SK-N-SH (cell line): ENCODE results near the gene CLDN5. TPM values are rescaled to one million over a fixed set of nuclear protein-coding genes. Genes with fewer than 3 reads are reported as not detected.

Experiments
- CTCF ChIA-PET: fragments of 300-600, 350-600 bp; formaldehyde crosslinking; extraction: SDS; loops from one replicate; lab custom pipeline; 2021; lab: Yijun Ruan, JAX
- POLR2A ChIA-PET: fragments of 350-600 bp; sonication (Branson Sonifier 250); formaldehyde crosslinking; extraction: SDS; loops from one replicate; lab custom pipeline; 2020; ENCODE audit warnings: antibody characterized with exemption, inconsistent platforms; lab: Yijun Ruan, JAX
- DNase-seq: peaks from one replicate; pipeline ENCODE4 v3.0.0; 2012
- H2AFZ ChIP-seq: fragments of 200-600 bp; sonication (generic); 2 replicates; pipeline ENCODE4 v1.8.1; 2016; ENCODE audit warnings: antibody characterized with exemption, mild to moderate bottlenecking, low read depth
- H3F3A ChIP-seq: fragments of 200-600 bp; sonication (generic); replicated peaks from 2 replicates; pipeline ENCODE3; 2016; ENCODE audit warnings: antibody characterized with exemption, mild to moderate bottlenecking; ENCODE audit not compliant: insufficient read depth
- H3K27ac ChIP-seq, 2 experiments: fragments of 200-500 bp in 1 of 2; fragments of 200-600 bp in 1 of 2; sonication (Bioruptor generic) in 1 of 2; sonication (generic), shearing (Covaris generic) in 1 of 2; 2 replicates each; pipeline versions ENCODE4 v1.5.1 to v1.6.1; 2014 to 2016; ENCODE audit warnings: low read depth in 2 of 2, inconsistent platforms in 1 of 2, low read length in 1 of 2, mild to moderate bottlenecking in 1 of 2, mixed read lengths in 1 of 2
- H3K27me3 ChIP-seq: fragments of 200-600 bp; sonication (generic), shearing (Covaris generic); 2 replicates; pipeline ENCODE4 v1.6.1; 2016; ENCODE audit warnings: mixed run types; ENCODE audit not compliant: insufficient read depth
- H3K36me3 ChIP-seq, 2 experiments: fragments of 200-500 bp in 1 of 2; fragments of 200-600 bp in 1 of 2; sonication (Bioruptor generic) in 1 of 2; sonication (generic) in 1 of 2; replicated peaks in 1 of 2; 2 replicates each; pipeline versions ENCODE3 to v1.5.1; 2014 to 2016; ENCODE audit warnings: low read length in 1 of 2, mild to moderate bottlenecking in 1 of 2; ENCODE audit not compliant: insufficient read depth in 2 of 2, control insufficient read depth in 1 of 2
- H3K4me1 ChIP-seq, 2 experiments: fragments of 200-500 bp in 1 of 2; fragments of 200-600 bp in 1 of 2; sonication (Bioruptor generic) in 1 of 2; sonication (generic), shearing (Covaris generic) in 1 of 2; 2 replicates each; pipeline versions ENCODE4 v1.5.1 to v1.6.1; 2014 to 2016; ENCODE audit warnings: low read depth in 1 of 2, low read length in 1 of 2, mixed run types in 1 of 2; ENCODE audit not compliant: insufficient read depth in 2 of 2, control insufficient read depth in 1 of 2
- H3K4me2 ChIP-seq: fragments of 200-600 bp; sonication (generic), shearing (Covaris generic); 2 replicates; pipeline ENCODE4 v1.6.1; 2017; ENCODE audit warnings: mixed run types
- H3K4me3 ChIP-seq, 2 experiments: fragments of 200-500 bp in 1 of 2; fragments of 200-600 bp in 1 of 2; sonication (Bioruptor generic) in 1 of 2; sonication (generic), shearing (Covaris generic) in 1 of 2; 2 replicates each; pipeline versions ENCODE4 v1.5.1 to v1.8.1; 2014 to 2016; ENCODE audit warnings: low read depth in 2 of 2, inconsistent platforms in 1 of 2, low read length in 1 of 2, mild to moderate bottlenecking in 1 of 2, mixed read lengths in 1 of 2, moderate library complexity in 1 of 2
- H3K79me2 ChIP-seq: fragments of 200-600 bp; sonication (generic); 2 replicates; pipeline ENCODE4 v1.8.1; 2017; ENCODE audit warnings: mild to moderate bottlenecking; ENCODE audit not compliant: insufficient read depth
- H3K9ac ChIP-seq: fragments of 200-600 bp; sonication (generic); 2 replicates; pipeline ENCODE4 v1.6.1; 2017; ENCODE audit warnings: mixed run types
- H3K9me2 ChIP-seq: fragments of 200-600 bp; sonication (generic); 2 replicates; pipeline ENCODE4 v1.6.1; 2017; ENCODE audit warnings: mixed run types
- H3K9me3 ChIP-seq: fragments of 200-600 bp; sonication (generic); 2 replicates; pipeline ENCODE4 v1.6.1; 2017; ENCODE audit warnings: mixed run types, mild to moderate bottlenecking, moderate library complexity
- H4K20me1 ChIP-seq: fragments of 200-600 bp; sonication (generic); 2 replicates; pipeline ENCODE4 v1.6.1; 2017; ENCODE audit warnings: mild to moderate bottlenecking, mixed run types; ENCODE audit not compliant: insufficient read depth
- CHD2 ChIP-seq: fragments of 150-350 bp; IDR thresholded peaks from 2 replicates; pipeline ENCODE4 v1.6.1; 2018; ENCODE audit warnings: low read length; ENCODE audit not compliant: partially characterized antibody
- EZH2phosphoT487 ChIP-seq: fragments of 200-600 bp; sonication (generic); IDR thresholded peaks from 2 replicates; pipeline ENCODE4 v1.6.1; 2017; ENCODE audit warnings: low read depth, mixed run types, mild to moderate bottlenecking, antibody characterized with exemption, moderate library complexity, borderline replicate concordance
- JUND ChIP-seq: IDR thresholded peaks from 2 replicates; pipeline ENCODE4 v1.4.0; 2012
- MXI1 ChIP-seq: IDR thresholded peaks from 2 replicates; pipeline ENCODE4 v1.6.1; 2012; ENCODE audit warnings: mild to moderate bottlenecking, low read depth, low read length, improper control_type of control experiment
- NFIC ChIP-seq: IDR thresholded peaks from 2 replicates; pipeline ENCODE4 v1.4.0; 2012; ENCODE audit warnings: borderline replicate concordance
- NRF1 ChIP-seq: IDR thresholded peaks from 2 replicates; pipeline ENCODE4 v1.6.1; 2012; ENCODE audit warnings: low read depth, mild to moderate bottlenecking, low read length
- POLR2AphosphoS5 ChIP-seq: IDR thresholded peaks from 2 replicates; pipeline ENCODE4 v1.6.1; 2012; ENCODE audit warnings: low read depth, low read length
- RCOR1 ChIP-seq: fragments of 150-350 bp; IDR thresholded peaks from 2 replicates; pipeline ENCODE4 v1.6.1; 2017; ENCODE audit warnings: antibody characterized with exemption, low read length
- RFX5 ChIP-seq: IDR thresholded peaks from 2 replicates; pipeline ENCODE4 v1.6.1; 2012; ENCODE audit warnings: mild to moderate bottlenecking, improper control_type of control experiment, low read length
- RXRA ChIP-seq: IDR thresholded peaks from 2 replicates; pipeline ENCODE4 v1.4.0; 2012; ENCODE audit warnings: low read depth, mild to moderate bottlenecking, borderline replicate concordance
- SIN3A ChIP-seq: IDR thresholded peaks from 2 replicates; pipeline ENCODE4 v1.6.1; 2012; ENCODE audit warnings: low read depth, mild to moderate bottlenecking, low read length, moderate library complexity, borderline replicate concordance
- SMC3 ChIP-seq: IDR thresholded peaks from 2 replicates; pipeline ENCODE4 v1.6.1; 2012; ENCODE audit warnings: low read depth, low read length, improper control_type of control experiment
- TAF1 ChIP-seq: IDR thresholded peaks from 2 replicates; pipeline ENCODE4 v1.6.1; 2012; ENCODE audit warnings: low read depth, mild to moderate bottlenecking, low read length, moderate library complexity, borderline replicate concordance
- TCF12 ChIP-seq: IDR thresholded peaks from 2 replicates; pipeline ENCODE4 v1.4.0; 2012
- YY1 ChIP-seq: IDR thresholded peaks from 2 replicates; pipeline ENCODE4 v1.4.0; 2012; ENCODE audit warnings: low read depth, mild to moderate bottlenecking
- WGBS: methylation state at CpG from one replicate; pipeline ENCODE4 v1.1.6; 2017; ENCODE audit warnings: low lambda C conversion rate; 5-methylcytosine and 5-hydroxymethylcytosine counted together
- polyA plus RNA-seq, 3 experiments: library from polyadenylated mRNA; depleted of rRNA; stranded (reverse); fragments of >200 nt; gene quantifications; 2 replicates each; pipeline ENCODE4 v1.2.3, GENCODE V29; 2012
- TF ChIP-seq, protein P1 (sequence below): IDR thresholded peaks from 2 replicates; pipeline ENCODE4 v1.6.1; 2012; ENCODE audit warnings: mild to moderate bottlenecking, low read depth, low read length, moderate library complexity
- TF ChIP-seq, protein P2 (sequence below): fragments of 150-350 bp; IDR thresholded peaks from 2 replicates; pipeline ENCODE4 v1.6.1; 2017; ENCODE audit warnings: antibody characterized with exemption, low read length, low read depth, borderline replicate concordance

CLDN5 gene
- polyA plus RNA-seq, 1 of the 3 experiments (the other 2 are of a cell fraction) = not detected

- Histone ChIP-seq H3K4me1 (no peaks in the 10 kb centered on the region), H3K27ac (no peak overlapping the region)
- TF ChIP-seq NFIC (no peak), CHD2 (no peak), NRF1 (no peak), RFX5 (no peak), SMC3 (no peak), POLR2AphosphoS5 (no peak), RCOR1 (no peak), YY1 (no peak), TCF12 (no peak), RXRA (no peak), EZH2phosphoT487 (no peak), TAF1 (no peak), JUND (no peak), SIN3A (no peak), MXI1 (no peak)
- TF ChIP-seq, protein P1, sequence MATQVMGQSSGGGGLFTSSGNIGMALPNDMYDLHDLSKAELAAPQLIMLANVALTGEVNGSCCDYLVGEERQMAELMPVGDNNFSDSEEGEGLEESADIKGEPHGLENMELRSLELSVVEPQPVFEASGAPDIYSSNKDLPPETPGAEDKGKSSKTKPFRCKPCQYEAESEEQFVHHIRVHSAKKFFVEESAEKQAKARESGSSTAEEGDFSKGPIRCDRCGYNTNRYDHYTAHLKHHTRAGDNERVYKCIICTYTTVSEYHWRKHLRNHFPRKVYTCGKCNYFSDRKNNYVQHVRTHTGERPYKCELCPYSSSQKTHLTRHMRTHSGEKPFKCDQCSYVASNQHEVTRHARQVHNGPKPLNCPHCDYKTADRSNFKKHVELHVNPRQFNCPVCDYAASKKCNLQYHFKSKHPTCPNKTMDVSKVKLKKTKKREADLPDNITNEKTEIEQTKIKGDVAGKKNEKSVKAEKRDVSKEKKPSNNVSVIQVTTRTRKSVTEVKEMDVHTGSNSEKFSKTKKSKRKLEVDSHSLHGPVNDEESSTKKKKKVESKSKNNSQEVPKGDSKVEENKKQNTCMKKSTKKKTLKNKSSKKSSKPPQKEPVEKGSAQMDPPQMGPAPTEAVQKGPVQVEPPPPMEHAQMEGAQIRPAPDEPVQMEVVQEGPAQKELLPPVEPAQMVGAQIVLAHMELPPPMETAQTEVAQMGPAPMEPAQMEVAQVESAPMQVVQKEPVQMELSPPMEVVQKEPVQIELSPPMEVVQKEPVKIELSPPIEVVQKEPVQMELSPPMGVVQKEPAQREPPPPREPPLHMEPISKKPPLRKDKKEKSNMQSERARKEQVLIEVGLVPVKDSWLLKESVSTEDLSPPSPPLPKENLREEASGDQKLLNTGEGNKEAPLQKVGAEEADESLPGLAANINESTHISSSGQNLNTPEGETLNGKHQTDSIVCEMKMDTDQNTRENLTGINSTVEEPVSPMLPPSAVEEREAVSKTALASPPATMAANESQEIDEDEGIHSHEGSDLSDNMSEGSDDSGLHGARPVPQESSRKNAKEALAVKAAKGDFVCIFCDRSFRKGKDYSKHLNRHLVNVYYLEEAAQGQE = no peak
- TF ChIP-seq, protein P2, sequence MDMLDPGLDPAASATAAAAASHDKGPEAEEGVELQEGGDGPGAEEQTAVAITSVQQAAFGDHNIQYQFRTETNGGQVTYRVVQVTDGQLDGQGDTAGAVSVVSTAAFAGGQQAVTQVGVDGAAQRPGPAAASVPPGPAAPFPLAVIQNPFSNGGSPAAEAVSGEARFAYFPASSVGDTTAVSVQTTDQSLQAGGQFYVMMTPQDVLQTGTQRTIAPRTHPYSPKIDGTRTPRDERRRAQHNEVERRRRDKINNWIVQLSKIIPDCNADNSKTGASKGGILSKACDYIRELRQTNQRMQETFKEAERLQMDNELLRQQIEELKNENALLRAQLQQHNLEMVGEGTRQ = no peak
- TF ChIP-seq, all 33 proteins: peak for 0
- no peak overlapping the region for H3K4me2 ChIP-seq
- peaks cover 3% of the 10 kb centered on the region for H3F3A ChIP-seq
- H3K9ac ChIP-seq = no peak overlapping the region
- H3K36me3 ChIP-seq = peaks cover 5 to 6% of the 10 kb centered on the region in 2 experiments
- no peak overlapping the region for H2AFZ ChIP-seq
- H3K9me2 ChIP-seq = no peaks in the 10 kb centered on the region
- POLR2A ChIA-PET = no interaction called here
- no peaks in the 10 kb centered on the region for H4K20me1 ChIP-seq
- no peaks in the 10 kb centered on the region for H3K9me3 ChIP-seq
- 95% methylated on average over 5 of the region's 8 CpGs for WGBS
- no peaks in the 10 kb centered on the region for H3K79me2 ChIP-seq
- DNase-seq = no peak
- no peaks in the 10 kb centered on the region for H3K27me3 ChIP-seq
- CTCF ChIA-PET = interaction anchor here (3.9 kb wide), 1 partner anchor 137 kb away, joined by 39 read pairs; no protein-coding TSS in a partner anchor
- no peak overlapping the region for H3K4me3 ChIP-seq
Measured at GRCh38 chr22:19494001-19494560, 30.1 kb downstream of the CLDN5 start.
